IPS-15b (cell line): ENCODE results near the gene RAD54L2.
"Not testable (repeated sequence)": the region's sequence is repeated elsewhere in the genome, so short reads cannot be mapped to it uniquely, and the experiment has no call there.

Source experiments
- H3K27me3 ChIP-seq: one replicate; pipeline ENCODE4 v1.6.1; 2013; ENCODE audit warnings: low read length; ENCODE audit not compliant: control insufficient read depth, insufficient read depth
- H3K36me3 ChIP-seq: one replicate; pipeline ENCODE4 v1.6.1; 2013; ENCODE audit warnings: low read length; ENCODE audit not compliant: control insufficient read depth, insufficient read depth
- H3K4me1 ChIP-seq: one replicate; pipeline ENCODE4 v1.6.1; 2013; ENCODE audit warnings: mild to moderate bottlenecking, low read length; ENCODE audit not compliant: control insufficient read depth, insufficient read depth
- H3K4me3 ChIP-seq: one replicate; pipeline ENCODE4 v1.5.1; 2013; ENCODE audit warnings: low read depth, low read length
- H3K9ac ChIP-seq: one replicate; pipeline ENCODE4 v1.6.1; 2013; ENCODE audit warnings: low read depth, mild to moderate bottlenecking, low read length
- H3K9me3 ChIP-seq: one replicate; pipeline ENCODE4 v1.6.1; 2013; ENCODE audit warnings: mild to moderate bottlenecking, low read length; ENCODE audit not compliant: control insufficient read depth, insufficient read depth

The RAD54L2 gene

DNA sequence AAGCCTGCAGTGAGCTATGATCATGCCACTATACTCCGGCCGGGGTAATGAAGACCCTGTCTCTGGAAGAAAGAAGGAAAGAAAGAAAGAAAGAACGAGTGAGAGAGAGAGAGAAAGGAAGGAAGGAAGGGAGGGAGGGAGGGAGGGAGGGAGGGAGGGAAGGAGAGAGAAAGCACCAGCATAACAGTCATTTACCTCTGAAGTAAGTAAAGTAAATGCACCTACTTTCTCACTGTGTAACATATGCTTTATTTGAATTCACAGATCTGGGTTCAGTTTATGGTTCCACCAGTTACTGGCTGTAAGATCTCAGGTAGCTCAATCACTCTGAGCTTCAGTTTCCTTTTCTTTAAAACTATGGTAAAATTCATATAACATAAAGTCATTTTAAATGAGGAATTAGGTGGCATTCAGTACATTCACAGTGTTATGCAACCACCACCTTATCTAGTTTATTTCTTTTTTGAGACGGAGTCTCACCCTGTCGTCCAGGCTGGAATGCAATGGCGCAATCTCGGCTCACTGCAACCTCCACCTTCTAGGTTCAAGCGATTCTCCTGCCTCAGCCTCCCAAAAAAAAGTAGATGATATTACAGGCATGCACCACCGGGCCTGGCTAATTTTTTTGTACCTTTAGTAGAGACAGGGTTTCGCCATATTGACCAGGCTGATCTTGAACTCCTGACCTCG, 16.1 kb upstream of the RAD54L2 start:
- no peaks in the 10 kb centered on the region for H3K4me1 ChIP-seq
- H3K9me3 ChIP-seq: no peaks in the 10 kb centered on the region
- no peaks in the 10 kb centered on the region for H3K27me3 ChIP-seq
- no peak overlapping the region for H3K4me3 ChIP-seq
- H3K9ac ChIP-seq: no peak overlapping the region
- H3K36me3 ChIP-seq: no peaks in the 10 kb centered on the region

DNA sequence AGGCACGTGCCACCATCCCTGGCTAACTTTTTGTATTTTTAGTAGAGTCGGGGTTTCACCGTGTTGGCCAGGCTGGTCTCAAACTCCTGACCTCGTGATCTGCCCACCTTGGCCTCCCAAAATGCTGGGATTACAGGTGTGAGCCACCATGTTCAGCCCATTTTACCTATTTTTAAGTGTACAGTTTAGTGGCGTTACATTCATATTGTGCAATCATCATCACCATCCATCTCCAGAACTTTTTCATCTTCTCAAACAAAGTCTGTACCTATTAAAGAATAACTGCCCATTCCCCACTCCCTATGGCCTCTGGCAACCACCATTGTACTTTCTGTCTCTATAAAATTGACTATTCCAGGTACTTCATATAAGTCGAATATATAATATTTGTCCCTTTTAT, 13.6 kb upstream of the RAD54L2 start:
- not testable (repeated sequence) for H3K4me3 ChIP-seq, H3K9me3 ChIP-seq, H3K4me1 ChIP-seq, H3K9ac ChIP-seq, H3K27me3 ChIP-seq, H3K36me3 ChIP-seq

DNA sequence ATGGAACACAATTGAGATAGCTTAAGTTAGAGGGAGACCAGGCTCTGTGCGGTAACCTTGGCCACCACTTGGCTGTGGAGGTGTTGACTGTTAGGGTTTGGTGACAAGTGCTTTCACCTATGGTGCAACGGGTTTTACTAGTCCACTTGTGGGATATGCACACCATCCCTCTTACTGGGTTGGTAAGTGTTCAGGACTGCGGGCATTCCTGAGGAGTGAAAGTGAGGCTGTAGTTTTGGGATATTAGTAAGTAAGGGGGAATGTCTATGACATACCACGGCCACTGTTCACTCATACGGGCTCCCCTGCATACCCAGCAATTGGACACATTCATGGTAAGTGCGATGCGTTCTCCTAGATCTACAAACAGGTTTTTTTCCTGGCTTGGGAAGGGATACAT, 8.0 kb upstream of the RAD54L2 start:
- no peak overlapping the region for H3K9ac ChIP-seq
- H3K27me3 ChIP-seq: no peaks in the 10 kb centered on the region
- H3K9me3 ChIP-seq: no peaks in the 10 kb centered on the region
- H3K4me1 ChIP-seq: no peaks in the 10 kb centered on the region
- H3K36me3 ChIP-seq: no peaks in the 10 kb centered on the region
- no peak overlapping the region for H3K4me3 ChIP-seq

DNA sequence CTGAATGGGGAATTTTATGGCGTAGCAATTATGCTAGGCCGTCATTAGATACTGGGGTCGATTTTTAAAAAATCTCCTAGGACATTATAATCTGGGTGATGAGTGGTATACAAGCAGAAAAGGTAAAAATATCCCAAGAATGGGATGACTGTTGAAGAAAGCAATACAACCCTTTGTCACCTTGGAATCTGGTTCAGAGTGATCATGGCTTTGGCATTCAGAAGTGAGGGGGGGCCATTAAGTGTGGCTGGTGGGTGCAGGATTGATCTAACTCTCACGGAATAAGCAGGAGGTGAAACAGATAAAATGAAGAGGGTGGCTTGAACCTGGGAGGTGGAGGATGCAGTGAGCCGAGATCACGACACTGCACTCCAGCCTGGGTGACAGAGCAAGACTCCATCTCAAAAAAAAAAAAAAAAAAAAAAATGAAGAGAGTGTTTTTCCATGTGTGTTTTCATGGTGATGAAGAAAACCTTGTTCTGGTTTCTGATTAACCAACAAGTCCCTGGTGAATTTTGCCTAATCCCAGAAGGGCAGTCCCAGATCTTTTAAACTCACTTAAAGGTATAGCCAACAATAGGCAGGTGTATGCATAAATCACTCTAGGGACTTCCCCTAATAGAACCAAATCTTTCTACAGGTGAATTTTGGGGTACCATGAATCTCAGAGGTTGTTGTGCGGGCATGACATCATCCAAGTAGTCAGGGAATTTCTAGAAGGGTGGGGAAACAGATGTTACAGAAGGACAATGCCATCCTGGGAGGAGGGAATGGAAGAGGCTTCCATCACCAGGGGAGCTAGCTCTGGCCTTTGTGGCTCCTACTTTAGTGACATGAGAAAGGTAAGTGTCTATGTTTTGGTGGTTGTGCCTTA, 3.1 kb upstream of the RAD54L2 start:
- H3K9me3 ChIP-seq: no peaks in the 10 kb centered on the region
- no peak overlapping the region for H3K4me3 ChIP-seq

DNA sequence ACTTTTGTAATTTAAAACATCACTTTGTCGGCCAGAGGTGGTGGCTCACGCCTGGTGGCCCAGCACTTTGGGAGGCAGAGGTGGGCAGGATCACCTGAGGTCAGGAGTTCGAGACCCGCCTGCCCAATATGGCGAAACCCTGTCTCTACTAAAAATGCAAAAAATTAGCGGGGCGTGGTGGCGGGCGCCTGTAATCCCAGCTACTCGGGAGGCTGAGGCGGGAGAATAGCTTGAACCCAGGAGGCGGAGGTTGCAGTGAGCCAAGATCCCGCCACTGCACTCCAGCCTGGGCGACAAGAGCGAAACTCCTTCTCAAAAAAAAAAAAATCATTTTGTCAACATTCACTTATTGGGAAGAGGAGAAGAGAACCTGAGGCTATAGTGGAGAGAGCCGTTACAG, 888 bp upstream of the RAD54L2 start:
- not testable (repeated sequence) for H3K9me3 ChIP-seq, H3K9ac ChIP-seq, H3K36me3 ChIP-seq, H3K27me3 ChIP-seq, H3K4me1 ChIP-seq
- peak overlapping the region; percentile 87 for H3K4me3 ChIP-seq

More for the DNA sequence above, 3.1 kb upstream of the RAD54L2 start:
- Histone ChIP-seq H3K9ac (no peak overlapping the region), H3K4me1 (no peaks in the 10 kb centered on the region), H3K36me3 (no peaks in the 10 kb centered on the region), H3K27me3 (no peaks in the 10 kb centered on the region)

DNA sequence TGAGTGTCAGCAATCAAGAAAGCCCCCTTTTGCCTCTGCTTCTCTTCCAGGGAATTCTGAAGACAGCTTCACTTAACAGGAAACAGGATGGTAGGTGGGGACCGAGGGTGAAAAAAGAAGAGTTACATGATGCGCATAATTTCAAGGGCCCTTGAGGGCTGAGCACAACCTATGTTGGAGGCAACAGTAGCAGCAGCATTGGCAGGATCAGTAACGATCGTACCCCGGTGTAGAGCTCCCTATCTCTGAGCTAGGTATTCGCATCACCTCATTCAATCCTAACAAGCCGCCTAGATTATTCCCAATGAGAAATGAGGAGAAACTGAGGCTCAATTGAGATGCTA, 432 bp upstream of the RAD54L2 start:
- Histone ChIP-seq H3K9ac (peak overlapping the region; percentile 77), H3K4me3 (peak overlapping the region; percentile 87), H3K4me1 (no peaks in the 10 kb centered on the region), H3K36me3 (no peaks in the 10 kb centered on the region), H3K27me3 (no peaks in the 10 kb centered on the region), H3K9me3 (no peaks in the 10 kb centered on the region)

DNA sequence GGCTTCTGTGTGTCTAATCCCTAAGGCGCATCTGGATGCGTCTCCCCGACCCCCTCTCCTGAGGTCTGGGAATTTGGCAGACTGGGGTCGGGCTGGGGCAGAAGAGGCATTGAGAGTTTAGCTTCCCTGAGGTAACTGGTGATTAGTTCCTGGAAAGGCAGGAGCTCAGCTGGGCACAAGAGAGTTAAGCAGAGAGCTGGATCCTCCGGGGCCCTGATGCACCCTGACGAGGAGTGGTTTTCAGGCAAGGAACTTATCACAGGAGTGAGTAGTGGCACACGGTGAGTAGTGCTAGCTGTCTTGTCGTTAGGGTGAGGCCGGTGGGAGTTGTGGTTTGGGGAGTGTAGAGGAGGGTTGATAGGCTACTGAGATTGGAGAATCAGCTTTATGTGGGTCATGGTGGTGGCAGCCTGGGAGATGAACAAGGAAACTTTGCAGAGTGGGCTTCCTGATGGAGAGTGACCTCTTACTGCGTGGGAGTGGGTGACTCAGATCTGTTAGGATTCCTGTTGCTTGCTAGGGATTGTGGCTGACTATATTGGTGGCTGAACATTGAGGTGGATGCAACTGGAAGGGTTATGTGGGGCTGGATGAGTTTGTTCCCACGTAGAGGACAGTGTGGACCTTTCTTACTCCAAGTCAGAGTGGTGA, 897 bp downstream of the RAD54L2 start:
- H3K4me1 ChIP-seq: peaks cover 3% of the 10 kb centered on the region
- peak overlapping the region; percentile 87 for H3K4me3 ChIP-seq
- H3K9ac ChIP-seq: peak overlapping the region; percentile 88
- no peaks in the 10 kb centered on the region for H3K36me3 ChIP-seq
- H3K9me3 ChIP-seq: no peaks in the 10 kb centered on the region
- H3K27me3 ChIP-seq: no peaks in the 10 kb centered on the region

DNA sequence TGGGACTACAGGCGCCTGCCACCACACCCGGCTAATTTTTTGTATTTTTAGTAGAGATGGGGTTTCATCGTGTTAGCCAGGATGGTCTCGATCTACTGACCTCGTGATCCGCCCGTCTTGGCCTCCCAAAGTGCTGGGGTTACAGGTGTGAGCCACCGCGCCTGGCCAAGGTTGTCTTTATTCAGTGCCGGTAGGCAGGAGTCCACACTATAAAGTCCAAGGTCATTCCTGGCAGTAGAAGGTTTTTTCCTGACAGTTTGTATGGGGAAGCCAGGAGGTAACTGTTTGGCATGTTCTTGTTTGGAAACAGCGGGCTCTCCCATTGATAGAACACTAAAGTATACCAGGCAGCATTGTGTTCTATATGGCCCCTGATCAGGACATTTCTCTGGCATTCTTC, 4.1 kb downstream of the RAD54L2 start:
- not testable (repeated sequence) for H3K9ac ChIP-seq, H3K4me3 ChIP-seq, H3K4me1 ChIP-seq, H3K9me3 ChIP-seq, H3K27me3 ChIP-seq, H3K36me3 ChIP-seq

DNA sequence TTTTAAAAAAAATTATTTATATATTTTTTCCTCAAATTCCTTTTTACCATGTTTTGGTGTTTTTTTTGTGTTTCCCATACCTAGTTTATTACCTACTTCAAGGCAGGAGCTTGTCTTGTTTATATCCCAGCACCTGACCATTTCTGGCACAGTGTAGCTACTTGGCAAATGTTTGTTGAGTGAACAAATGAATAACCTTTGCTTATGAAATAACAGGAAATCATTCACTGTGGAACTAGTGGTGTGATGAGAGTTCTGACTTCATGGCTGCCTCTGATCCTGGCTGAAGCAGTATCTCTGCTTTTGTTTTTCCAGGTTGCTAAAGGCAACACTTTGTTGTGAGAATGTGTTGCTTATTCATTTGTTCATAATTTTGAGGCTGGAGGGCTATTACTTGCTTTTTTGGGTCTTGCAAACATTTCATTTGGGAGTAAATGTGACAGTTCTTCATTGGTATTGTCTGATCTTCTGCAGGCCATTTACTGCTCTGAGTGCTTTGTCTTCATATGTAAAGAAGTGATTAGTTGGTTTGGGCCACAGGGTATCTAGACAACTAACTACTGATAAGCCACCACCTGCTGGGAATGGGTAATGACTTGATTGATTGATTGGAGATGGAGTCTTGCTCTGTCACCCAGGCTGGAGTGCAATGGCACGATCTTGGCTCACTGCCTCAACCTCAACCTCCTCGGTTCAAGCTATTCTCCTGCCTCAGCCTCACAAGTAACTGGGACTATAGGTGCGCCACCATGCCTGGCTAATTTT, 5.7 kb downstream of the RAD54L2 start:
- Histone ChIP-seq H3K27me3 (no peaks in the 10 kb centered on the region), H3K36me3 (no peaks in the 10 kb centered on the region), H3K4me1 (peaks cover 3% of the 10 kb centered on the region), H3K9ac (no peak overlapping the region), H3K4me3 (no peak overlapping the region), H3K9me3 (no peaks in the 10 kb centered on the region)

DNA sequence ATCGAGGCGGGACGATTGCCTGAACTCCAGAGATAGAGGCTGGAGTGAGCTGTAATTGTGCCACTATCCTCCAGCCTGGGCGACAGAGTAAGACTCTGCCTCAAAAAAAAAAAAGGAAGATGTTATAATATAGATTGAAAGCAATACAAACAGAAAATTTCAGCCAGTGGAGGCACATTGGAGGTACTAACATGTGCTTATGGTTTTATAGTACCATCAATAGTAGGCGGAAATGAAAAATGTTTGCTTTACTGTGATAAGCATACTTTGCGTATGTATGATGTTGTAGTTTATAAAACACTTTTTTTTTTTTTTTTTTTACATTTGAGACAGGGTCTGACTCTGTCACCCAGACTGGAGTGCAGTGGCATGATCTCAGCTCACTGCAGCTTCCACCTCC, 8.8 kb downstream of the RAD54L2 start:
- no peak overlapping the region for H3K4me3 ChIP-seq
- peaks cover 3% of the 10 kb centered on the region for H3K4me1 ChIP-seq
- H3K9me3 ChIP-seq: no peaks in the 10 kb centered on the region
- H3K9ac ChIP-seq: no peak overlapping the region
- no peaks in the 10 kb centered on the region for H3K36me3 ChIP-seq
- no peaks in the 10 kb centered on the region for H3K27me3 ChIP-seq

DNA sequence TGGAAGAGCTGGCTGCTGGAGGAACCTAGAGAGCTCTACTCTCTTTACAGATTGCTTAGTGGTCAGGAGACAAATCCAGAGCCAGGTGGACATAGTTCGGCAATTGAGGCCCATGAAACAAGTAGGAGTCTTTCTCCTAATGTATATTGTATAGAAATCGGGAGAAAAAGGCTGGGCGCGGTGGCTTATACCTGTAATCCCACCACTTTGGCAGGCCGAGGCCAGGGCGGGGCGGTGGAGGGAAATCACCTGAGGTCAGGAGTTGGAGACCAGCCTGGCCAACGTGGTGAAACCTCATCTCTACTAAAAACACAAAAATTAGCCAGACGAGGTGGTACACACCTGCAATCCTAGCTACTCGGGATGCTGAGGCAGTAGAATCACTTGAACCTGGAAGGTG, 10.8 kb downstream of the RAD54L2 start:
- Histone ChIP-seq H3K4me3 (no peak overlapping the region), H3K27me3 (no peaks in the 10 kb centered on the region), H3K9me3 (no peaks in the 10 kb centered on the region), H3K4me1 (no peaks in the 10 kb centered on the region), H3K9ac (no peak overlapping the region), H3K36me3 (no peaks in the 10 kb centered on the region)
